Stimulated activated CD8-positive, alpha-beta memory T cell treated with anti-CD3 and anti-CD28 coated beads, Interleukin-12 subunit alpha, Interleukin-12 subunit beta, amount 100 ng/mL, for 24 hours (primary cell): ENCODE measurements around the gene DNAJB8.

Experiments
- DNase-seq: peaks from one replicate; pipeline ENCODE4 v3.0.0-alpha.2; 2020; ENCODE audit errors: extremely low read depth

DNAJB8 gene

GRCh38 chr3:128447561-128448013, 19.1 kb downstream of the DNAJB8 start:
- peak; percentile 19 for DNase-seq

- no peak for DNase-seq
Observed at GRCh38 chr3:128446821-128447220, 19.9 kb downstream of the DNAJB8 start.

GRCh38 chr3:128445357-128445756, 21.3 kb downstream of the DNAJB8 start:
- DNase-seq, result no peak

- DNase-seq, result no peak
Observed at GRCh38 chr3:128443771-128444170, 22.9 kb downstream of the DNAJB8 start.

- no peak for DNase-seq
Observed at GRCh38 chr3:128442949-128443348, 23.7 kb downstream of the DNAJB8 start.

GRCh38 chr3:128442070-128442469, 24.6 kb downstream of the DNAJB8 start:
- DNase-seq, result no peak

- no peak for DNase-seq
Observed at GRCh38 chr3:128439226-128439625, 27.5 kb downstream of the DNAJB8 start.

GRCh38 chr3:128438488-128439072, 28.1 kb downstream of the DNAJB8 start:
- DNase-seq, result no peak

- no peak for DNase-seq
Observed at GRCh38 chr3:128436214-128436613, 30.5 kb downstream of the DNAJB8 start.

GRCh38 chr3:128435561-128435960, 31.1 kb downstream of the DNAJB8 start:
- DNase-seq, result no peak

- no peak for DNase-seq
Observed at GRCh38 chr3:128435058-128435457, 31.6 kb downstream of the DNAJB8 start.

GRCh38 chr3:128434524-128434923, 32.2 kb downstream of the DNAJB8 start:
- DNase-seq, result no peak

- DNase-seq, result no peak
Observed at GRCh38 chr3:128433837-128434165, 32.9 kb downstream of the DNAJB8 start.

GRCh38 chr3:128432971-128433836, 33.5 kb downstream of the DNAJB8 start:
- no peak for DNase-seq

- DNase-seq, result no peak
Observed at GRCh38 chr3:128432301-128432970, 34.3 kb downstream of the DNAJB8 start.

GRCh38 chr3:128431803-128432300, 34.8 kb downstream of the DNAJB8 start:
- DNase-seq, result no peak

- DNase-seq, result no peak
Observed at GRCh38 chr3:128430731-128431130, 36.0 kb downstream of the DNAJB8 start.

GRCh38 chr3:128430301-128430700, 36.4 kb downstream of the DNAJB8 start:
- no peak for DNase-seq

- no peak for DNase-seq
Observed at GRCh38 chr3:128429751-128430150, 36.9 kb downstream of the DNAJB8 start.

GRCh38 chr3:128429275-128429674, 37.4 kb downstream of the DNAJB8 start:
- DNase-seq, result no peak

- no peak for DNase-seq
Observed at GRCh38 chr3:128427872-128428822, 38.5 kb downstream of the DNAJB8 start.
